Keratinocyte (primary cell): ENCODE results near the gene CD55. TPM values are rescaled to one million over a fixed set of nuclear protein-coding genes. Genes with fewer than 3 reads are reported as not detected.

Experiments used
- DNase-seq: peaks from one replicate; pipeline ENCODE4 v3.0.0-alpha.2; 2011; ENCODE audit warnings: low read depth, missing footprints, low spot score
- FAIRE-seq: peaks from 2 replicates; lab custom pipeline; 2011; peaks lifted over from hg19 to GRCh38; lab: Jason Lieb, UNC
- H2AFZ ChIP-seq: 2 replicates; pipeline ENCODE4 v1.6.0; 2012; ENCODE audit warnings: low read length, control low read depth, inconsistent platforms; ENCODE audit not compliant: control insufficient read depth
- H3K27ac ChIP-seq: 2 replicates; pipeline ENCODE4 v1.5.1; 2011; ENCODE audit warnings: low read length; ENCODE audit not compliant: control insufficient read depth, insufficient read depth
- H3K27me3 ChIP-seq: 3 replicates; pipeline ENCODE4 v1.6.0; 2011; ENCODE audit warnings: low read length; ENCODE audit not compliant: control insufficient read depth, insufficient read depth; ENCODE audit errors: extremely low read depth
- H3K36me3 ChIP-seq, 2 experiments: 2 replicates in 1 of 2; 3 replicates in 1 of 2; pipeline ENCODE4 v1.5.1; 2011; ENCODE audit warnings: low read length in 2 of 2, mild to moderate bottlenecking in 1 of 2; ENCODE audit not compliant: control insufficient read depth in 2 of 2, insufficient read depth in 2 of 2; ENCODE audit errors: extremely low read depth in 1 of 2
- H3K4me1 ChIP-seq: 3 replicates; pipeline ENCODE4 v1.5.1; 2011; ENCODE audit warnings: low read length; ENCODE audit not compliant: control insufficient read depth, insufficient read depth; ENCODE audit errors: extremely low read depth
- H3K4me2 ChIP-seq: 3 replicates; pipeline ENCODE4 v1.6.0; 2011; ENCODE audit warnings: low read depth, low read length; ENCODE audit not compliant: control insufficient read depth, insufficient read depth; ENCODE audit errors: extremely low read depth
- H3K4me3 ChIP-seq, 3 experiments: fragments of 200-600 bp in 1 of 3; sonication (generic) in 1 of 3; 2 replicates in 2 of 3; 3 replicates in 1 of 3; pipeline ENCODE4 v1.5.1; 2011 to 2016; ENCODE audit warnings: low read length in 3 of 3, mild to moderate bottlenecking in 3 of 3, control low read depth in 2 of 3, inconsistent platforms in 1 of 3, low read depth in 1 of 3, mixed read lengths in 1 of 3, mixed run types in 1 of 3, moderate library complexity in 1 of 3; ENCODE audit not compliant: control insufficient read depth in 2 of 3, insufficient read depth in 2 of 3; ENCODE audit errors: extremely low read depth in 1 of 3
- H3K79me2 ChIP-seq: 2 replicates; pipeline ENCODE4 v1.6.0; 2012; ENCODE audit warnings: low read length; ENCODE audit not compliant: control insufficient read depth, insufficient read depth
- H3K9ac ChIP-seq: 3 replicates; pipeline ENCODE4 v1.6.0; 2011; ENCODE audit warnings: low read length; ENCODE audit not compliant: control insufficient read depth, insufficient read depth; ENCODE audit errors: extremely low read depth
- H3K9me1 ChIP-seq: 3 replicates; pipeline ENCODE4 v1.6.0; 2011; ENCODE audit warnings: low read length; ENCODE audit not compliant: control insufficient read depth, insufficient read depth; ENCODE audit errors: extremely low read depth
- H3K9me3 ChIP-seq: 2 replicates; pipeline ENCODE4 v1.5.1; 2012; ENCODE audit warnings: low read depth, low read length; ENCODE audit not compliant: control insufficient read depth
- H4K20me1 ChIP-seq: 3 replicates; pipeline ENCODE4 v1.6.0; 2011; ENCODE audit warnings: low read length; ENCODE audit not compliant: control insufficient read depth, insufficient read depth; ENCODE audit errors: extremely low read depth
- EZH2 ChIP-seq: IDR thresholded peaks from one replicate; pipeline ENCODE4 v1.6.1; 2012; ENCODE audit warnings: inconsistent platforms, mild to moderate bottlenecking, low read length, moderate library complexity
- dilution Hi-C: fragments of 300-500 bp; cut with MboI; formaldehyde crosslinking; loops from one replicate; pipeline ENCODE4 v1.7.0; 2020; ENCODE audit warnings: low sequenced_read_pairs; ENCODE audit not compliant: extremely low pct_ligation_motif_present
- polyA minus RNA-seq, 3 experiments: library from RNA; depleted of rRNA, polyadenylated mRNA; stranded (reverse); fragments of >200 nt; gene quantifications; 1 replicate in 1 of 3; 2 replicates in 1 of 3; 3 replicates in 1 of 3; pipeline ENCODE4 v1.2.3, GENCODE V29; 2011
- polyA plus RNA-seq, 5 experiments: library from polyadenylated mRNA; depleted of rRNA in 3 of 5; stranded (reverse) in 3 of 5; stranded (forward) in 1 of 5; unstranded in 1 of 5; fragments of >200 nt; gene quantifications; 1 replicate in 1 of 5; 2 replicates in 3 of 5; 3 replicates in 1 of 5; pipeline versions ENCODE4 v1.2.1 to v1.2.3, GENCODE V29; 2011 to 2012; ENCODE audit warnings: missing spikeins in 2 of 5, low read depth in 1 of 5, low replicate concordance in 1 of 5
- TF ChIP-seq, protein P1 (sequence below), 3 experiments: IDR thresholded peaks in 1 of 3; conservative IDR thresholded peaks in 1 of 3; optimal IDR thresholded peaks in 1 of 3; 2 replicates in 2 of 3; 3 replicates in 1 of 3; pipeline versions ENCODE3 to v1.5.1; 2011; ENCODE audit warnings: low read length in 3 of 3, mild to moderate bottlenecking in 3 of 3, moderate library complexity in 2 of 3, control low read depth in 1 of 3, inconsistent platforms in 1 of 3; ENCODE audit not compliant: insufficient read depth in 2 of 3; ENCODE audit errors: extremely low read depth in 1 of 3

CD55 gene, protein sequence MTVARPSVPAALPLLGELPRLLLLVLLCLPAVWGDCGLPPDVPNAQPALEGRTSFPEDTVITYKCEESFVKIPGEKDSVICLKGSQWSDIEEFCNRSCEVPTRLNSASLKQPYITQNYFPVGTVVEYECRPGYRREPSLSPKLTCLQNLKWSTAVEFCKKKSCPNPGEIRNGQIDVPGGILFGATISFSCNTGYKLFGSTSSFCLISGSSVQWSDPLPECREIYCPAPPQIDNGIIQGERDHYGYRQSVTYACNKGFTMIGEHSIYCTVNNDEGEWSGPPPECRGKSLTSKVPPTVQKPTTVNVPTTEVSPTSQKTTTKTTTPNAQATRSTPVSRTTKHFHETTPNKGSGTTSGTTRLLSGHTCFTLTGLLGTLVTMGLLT
- polyA plus RNA-seq (18.4 to 37.3 TPM (median 30.2 TPM) in 3 replicates), polyA minus RNA-seq (5.7 to 37.6 TPM (median 16.1 TPM) in 3 replicates)
- 62.2 TPM for polyA plus RNA-seq (2011; ENCODE audit: low read depth)
- 19.1 and 39.5 TPM in 2 replicates for polyA plus RNA-seq (2011; cell fraction: cytosol; rRNA removed)
- polyA plus RNA-seq (2011; cell fraction: nucleus; rRNA removed): 46.8 and 60.3 TPM in 2 replicates
- polyA plus RNA-seq (2012; ENCODE audit: low replicate concordance): 12.9 and 222 TPM in 2 replicates
- polyA minus RNA-seq (2011; cell fraction: cytosol; rRNA and poly(A)+ RNA removed): 19.4 TPM
- polyA minus RNA-seq (2011; cell fraction: nucleus; rRNA and poly(A)+ RNA removed): 60.2 and 93.1 TPM in 2 replicates

DNA sequence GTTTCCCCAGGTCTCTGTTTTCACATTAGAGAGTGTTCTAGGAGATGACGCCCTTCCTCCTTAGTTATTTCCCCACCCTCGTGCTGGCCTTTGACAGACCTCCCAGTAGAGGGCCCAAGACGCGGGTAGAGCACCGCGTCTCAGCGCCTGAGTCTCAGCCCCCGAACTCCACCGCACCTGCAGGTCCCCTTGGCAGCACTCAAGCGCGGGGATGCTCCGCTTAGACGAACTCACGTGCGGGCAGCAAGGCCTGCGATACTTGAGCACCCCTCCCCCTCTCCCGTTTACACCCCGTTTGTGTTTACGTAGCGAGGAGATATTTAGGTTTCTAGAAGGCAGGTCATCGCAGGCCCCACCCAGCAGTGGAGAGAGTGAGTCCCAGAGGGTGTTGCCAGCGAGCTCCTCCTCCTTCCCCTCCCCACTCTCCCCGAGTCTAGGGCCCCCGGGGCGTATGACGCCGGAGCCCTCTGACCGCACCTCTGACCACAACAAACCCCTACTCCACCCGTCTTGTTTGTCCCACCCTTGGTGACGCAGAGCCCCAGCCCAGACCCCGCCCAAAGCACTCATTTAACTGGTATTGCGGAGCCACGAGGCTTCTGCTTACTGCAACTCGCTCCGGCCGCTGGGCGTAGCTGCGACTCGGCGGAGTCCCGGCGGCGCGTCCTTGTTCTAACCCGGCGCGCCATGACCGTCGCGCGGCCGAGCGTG is at the start of gene CD55:
Gene CD55, plus strand, starts transcription at position 600 of the 711 bp plus-strand sequence. Its CDS starts 88 bp downstream, at position 688.
- H3K4me3 ChIP-seq: peak within 1 kb of the TSS; percentile 87 to 100 (median 88)
- H3K9me3 ChIP-seq: no peaks in the 10 kb centered on the region
- TF ChIP-seq, protein P1, sequence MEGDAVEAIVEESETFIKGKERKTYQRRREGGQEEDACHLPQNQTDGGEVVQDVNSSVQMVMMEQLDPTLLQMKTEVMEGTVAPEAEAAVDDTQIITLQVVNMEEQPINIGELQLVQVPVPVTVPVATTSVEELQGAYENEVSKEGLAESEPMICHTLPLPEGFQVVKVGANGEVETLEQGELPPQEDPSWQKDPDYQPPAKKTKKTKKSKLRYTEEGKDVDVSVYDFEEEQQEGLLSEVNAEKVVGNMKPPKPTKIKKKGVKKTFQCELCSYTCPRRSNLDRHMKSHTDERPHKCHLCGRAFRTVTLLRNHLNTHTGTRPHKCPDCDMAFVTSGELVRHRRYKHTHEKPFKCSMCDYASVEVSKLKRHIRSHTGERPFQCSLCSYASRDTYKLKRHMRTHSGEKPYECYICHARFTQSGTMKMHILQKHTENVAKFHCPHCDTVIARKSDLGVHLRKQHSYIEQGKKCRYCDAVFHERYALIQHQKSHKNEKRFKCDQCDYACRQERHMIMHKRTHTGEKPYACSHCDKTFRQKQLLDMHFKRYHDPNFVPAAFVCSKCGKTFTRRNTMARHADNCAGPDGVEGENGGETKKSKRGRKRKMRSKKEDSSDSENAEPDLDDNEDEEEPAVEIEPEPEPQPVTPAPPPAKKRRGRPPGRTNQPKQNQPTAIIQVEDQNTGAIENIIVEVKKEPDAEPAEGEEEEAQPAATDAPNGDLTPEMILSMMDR (optimal IDR thresholded peaks at IDR 0.05 in 1 of 3, IDR thresholded peaks at IDR 0.05 in 1 of 3, conservative IDR thresholded peaks at IDR 0.05 in 1 of 3; ENCODE audit: extremely low read depth in 1 of 3, insufficient read depth in 2 of 3, low read length in 3 of 3): peak; percentile 22 to 36 (median 27)
- no peak for TF ChIP-seq EZH2
- DNase-seq: peak; percentile 100
- H3K27ac ChIP-seq: peak within 1 kb of the TSS; percentile 97
- H3K27me3 ChIP-seq: no peaks in the 10 kb centered on the region
- peak within 1 kb of the TSS; percentile 92 for H2AFZ ChIP-seq
- H3K79me2 ChIP-seq: no peaks in the 10 kb centered on the region
- H3K9ac ChIP-seq: peak within 1 kb of the TSS; percentile 99
- FAIRE-seq: peak; percentile 95
- peaks cover 21% of the 10 kb centered on the region for H3K4me1 ChIP-seq
- H4K20me1 ChIP-seq: no peaks in the 10 kb centered on the region
- dilution Hi-C loops: no loop called here
- peak within 1 kb of the TSS; percentile 93 for H3K4me2 ChIP-seq
- H3K9me1 ChIP-seq: no peaks in the 10 kb centered on the region
- H3K36me3 ChIP-seq: peaks cover 0 to 7% of the 10 kb centered on the region in 2 experiments

GRCh38 chr1:207274882-207275281 is 46.6 kb upstream of the CD55 start:
- H3K4me2 ChIP-seq: no peak overlapping the region
- FAIRE-seq: no peak
- no peaks in the 10 kb centered on the region for H3K36me3 ChIP-seq
- no peaks in the 10 kb centered on the region for H3K79me2 ChIP-seq
- no peak for DNase-seq
- dilution Hi-C loops: no loop called here
- H3K9ac ChIP-seq: no peak overlapping the region
- no peaks in the 10 kb centered on the region for H4K20me1 ChIP-seq
- H2AFZ ChIP-seq: no peak overlapping the region
- no peaks in the 10 kb centered on the region for H3K9me3 ChIP-seq
- no peaks in the 10 kb centered on the region for H3K27me3 ChIP-seq
- H3K4me1 ChIP-seq: no peaks in the 10 kb centered on the region
- TF ChIP-seq EZH2: no peak
- TF ChIP-seq, protein P1 (optimal IDR thresholded peaks at IDR 0.05 in 1 of 3, IDR thresholded peaks at IDR 0.05 in 1 of 3, conservative IDR thresholded peaks at IDR 0.05 in 1 of 3; ENCODE audit: extremely low read depth in 1 of 3, insufficient read depth in 2 of 3, low read length in 3 of 3): no peak
- no peaks in the 10 kb centered on the region for H3K9me1 ChIP-seq
- H3K4me3 ChIP-seq: no peak overlapping the region
- no peak overlapping the region for H3K27ac ChIP-seq
